22Rv1 (cell line): ENCODE data around the gene PPP4C.

Experiments
- CTCF ChIP-seq: fragments of 450-650 bp; IDR thresholded peaks from 2 replicates; pipeline ENCODE4 v1.5.1; 2017; ENCODE audit warnings: mild to moderate bottlenecking
- ZFX ChIP-seq: fragments of 450-650 bp; IDR thresholded peaks from 2 replicates; pipeline ENCODE4 v1.6.1; 2017; ENCODE audit warnings: antibody characterized with exemption, borderline replicate concordance

GRCh38 chr16:30091474-30092372, 15.9 kb downstream of the PPP4C start, which contains the start of gene TBX6:
- TF ChIP-seq CTCF, result peak; percentile 80
- TF ChIP-seq ZFX, result no peak
